ENCODE results near the gene GPD2. TPM values are rescaled to one million over a fixed set of nuclear protein-coding genes. Genes with fewer than 3 reads are reported as not detected.

Gene GPD2
- total and polyA plus RNA-seq, 7 donors: 6.3 to 86.6 (median 24.0) TPM

- Histone ChIP-seq H3K4me3 (no peak overlapping the region), H3K36me3 (ENCODE audit: insufficient read depth in 1 of 2, low read depth in 1 of 2) (no peaks in the 10 kb centered on the region), H3K4me1 (peaks cover 8% of the 10 kb centered on the region), H3K27me3 (ENCODE audit: insufficient read depth in 3 of 3, low read length in 2 of 3) (no peaks in the 10 kb centered on the region), H3K27ac (no peak overlapping the region), H3K9me3 (no peaks in the 10 kb centered on the region)
- TF ChIP-seq CTCF (IDR thresholded peaks at IDR 0.05): no peak
- intact Hi-C loops (cut with DNase I): no loop called here
- 85 to 94% (median 90%) methylated on average over 2 of the region's 2 CpGs for WGBS, 3 donors
- no peak for ATAC-seq
- DNase-seq: no peak
Measured at GRCh38 chr2:156532989-156533388, 96.8 kb downstream of the GPD2 start.

GRCh38 chr2:156536534-156536933 lies 100.4 kb downstream of the GPD2 start:
- no peaks in the 10 kb centered on the region for H3K9me3 ChIP-seq
- DNase-seq (no peak), ATAC-seq (no peak)
- intact Hi-C loops (cut with DNase I): no loop called here
- H3K36me3 ChIP-seq (ENCODE audit: insufficient read depth in 1 of 2, low read depth in 1 of 2): no peaks in the 10 kb centered on the region
- H3K4me3 ChIP-seq: no peak overlapping the region
- H3K27ac ChIP-seq: no peak overlapping the region
- no peak for TF ChIP-seq CTCF (IDR thresholded peaks at IDR 0.05)
- H3K27me3 ChIP-seq (ENCODE audit: insufficient read depth in 3 of 3, low read length in 2 of 3): no peaks in the 10 kb centered on the region
- peaks cover 8% of the 10 kb centered on the region for H3K4me1 ChIP-seq
- 74 to 87% (median 82%) methylated on average over 2 of the region's 2 CpGs for WGBS, 3 donors

- Histone ChIP-seq H3K27me3 (ENCODE audit: insufficient read depth in 3 of 3, low read length in 2 of 3) (no peaks in the 10 kb centered on the region), H3K27ac (no peak overlapping the region), H3K4me1 (peaks cover 8% of the 10 kb centered on the region), H3K36me3 (ENCODE audit: insufficient read depth in 1 of 2, low read depth in 1 of 2) (no peaks in the 10 kb centered on the region), H3K9me3 (no peaks in the 10 kb centered on the region), H3K4me3 (no peak overlapping the region)
- intact Hi-C loops (cut with DNase I): no loop called here
- TF ChIP-seq CTCF (IDR thresholded peaks at IDR 0.05): no peak
- WGBS, 3 donors: 81 to 86% (median 85%) methylated on average over 4 of the region's 4 CpGs
- ATAC-seq: no peak
- no peak for DNase-seq
Measured at GRCh38 chr2:156537141-156537540, 101.0 kb downstream of the GPD2 start.

GRCh38 chr2:156538083-156538504 lies 101.9 kb downstream of the GPD2 start:
- no peak for TF ChIP-seq CTCF (IDR thresholded peaks at IDR 0.05)
- Histone ChIP-seq H3K9me3 (no peaks in the 10 kb centered on the region), H3K4me1 (peaks cover 8% of the 10 kb centered on the region), H3K36me3 (ENCODE audit: insufficient read depth in 1 of 2, low read depth in 1 of 2) (peaks cover 0 to 4% of the 10 kb centered on the region in 2 donors), H3K27ac (no peak overlapping the region), H3K4me3 (no peak overlapping the region), H3K27me3 (ENCODE audit: insufficient read depth in 3 of 3, low read length in 2 of 3) (no peaks in the 10 kb centered on the region)
- DNase-seq: no peak
- WGBS, 3 donors: 98 to 99% (median 98%) methylated on average over 2 of the region's 2 CpGs
- intact Hi-C loops (cut with DNase I): no loop called here
- no peak for ATAC-seq

- no peak overlapping the region for H3K27ac ChIP-seq
- H3K27me3 ChIP-seq (ENCODE audit: insufficient read depth in 3 of 3, low read length in 2 of 3): no peaks in the 10 kb centered on the region
- intact Hi-C loops (cut with DNase I): no loop called here
- WGBS, 3 donors: 75 to 82% (median 76%) methylated on average over 4 of the region's 4 CpGs
- no peak for TF ChIP-seq CTCF (IDR thresholded peaks at IDR 0.05)
- H3K36me3 ChIP-seq (ENCODE audit: insufficient read depth in 1 of 2, low read depth in 1 of 2): peaks cover 0 to 4% of the 10 kb centered on the region in 2 donors
- no peak overlapping the region for H3K4me3 ChIP-seq
- ATAC-seq: no peak
- no peaks in the 10 kb centered on the region for H3K9me3 ChIP-seq
- H3K4me1 ChIP-seq: peaks cover 8% of the 10 kb centered on the region
- no peak for DNase-seq
Measured at GRCh38 chr2:156539086-156539860, 103.1 kb downstream of the GPD2 start.
